Activated CD8-positive, alpha-beta memory T cell treated with anti-CD3 and anti-CD28 coated beads, Interleukin-2, amount 10 ng/mL, durations not matched to agents 7 days and 5 days (primary cell): ENCODE measurements around the gene SCCPDH. TPM values are rescaled to one million over a fixed set of nuclear protein-coding genes. Genes with fewer than 3 reads are reported as not detected.
"Not testable (repeated sequence)": the region's sequence is repeated elsewhere in the genome, so short reads cannot be mapped to it uniquely, and the experiment has no call there.

Experiments
- ATAC-seq: fragments of 150-1000 bp; cut with Tn5 transposase; one replicate; pipeline ENCODE4 v1.10.0; 2021; ENCODE audit warnings: moderate library complexity
- CTCF ChIA-PET: fragments of 350-600 bp; sonication (Branson Sonifier 250); formaldehyde crosslinking; loops from one replicate; lab custom pipeline; 2021; ENCODE audit warnings: antibody characterized with exemption; lab: Charles Lee
- DNase-seq: peaks from one replicate; pipeline ENCODE4 v3.0.0-alpha.2; 2020
- H3K27ac Mint-ChIP-seq: one replicate; pipeline ENCODE4 v1.8.0; 2021; ENCODE audit warnings: mild to moderate bottlenecking, mixed read lengths
- H3K27me3 Mint-ChIP-seq: one replicate; pipeline ENCODE4 v1.8.0; 2021; ENCODE audit warnings: mixed read lengths
- H3K36me3 Mint-ChIP-seq: one replicate; pipeline ENCODE4 v1.8.0; 2021; ENCODE audit warnings: mild to moderate bottlenecking, mixed read lengths
- H3K4me1 Mint-ChIP-seq: one replicate; pipeline ENCODE4 v1.8.0; 2021; ENCODE audit warnings: mixed read lengths
- H3K4me3 Mint-ChIP-seq: one replicate; pipeline ENCODE4 v1.8.0; 2021; ENCODE audit warnings: mild to moderate bottlenecking, moderate library complexity, mixed read lengths
- H3K9me3 Mint-ChIP-seq: one replicate; pipeline ENCODE4 v1.8.0; 2022; ENCODE audit warnings: low read depth, mixed read lengths
- total RNA-seq, 2 experiments: library from RNA; stranded (reverse); gene quantifications; one replicate each; pipeline ENCODE4 v1.2.3, GENCODE V29; 2021

Gene SCCPDH
- total RNA-seq, 2 experiments from 2014 or later: 15.2 to 24.8 TPM

DNA sequence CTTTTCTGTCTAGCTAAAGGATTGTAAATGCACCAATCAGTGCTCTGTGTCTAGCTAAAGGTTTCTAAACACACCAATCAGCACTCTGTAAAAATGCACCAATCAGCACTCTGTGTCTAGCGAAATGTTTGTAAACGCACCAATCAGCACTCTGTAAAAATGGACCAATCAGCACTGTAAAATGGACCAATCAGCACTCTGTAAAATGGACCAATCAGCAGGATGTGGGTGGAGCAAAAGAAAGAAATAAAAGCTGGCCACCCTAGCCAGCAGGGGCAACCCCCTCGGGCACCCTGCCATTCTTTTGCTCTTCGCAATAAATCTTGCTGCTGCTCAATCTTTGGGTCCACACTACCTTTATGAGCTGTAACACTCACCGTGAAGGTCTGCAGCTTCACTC is 11.8 kb upstream of the SCCPDH start:
- DNase-seq, H3K4me3 Mint-ChIP-seq, H3K9me3 Mint-ChIP-seq, CTCF ChIA-PET, H3K27ac Mint-ChIP-seq, ATAC-seq, H3K36me3 Mint-ChIP-seq: not testable (repeated sequence)
- H3K4me1 Mint-ChIP-seq: peaks cover 19% of the 10 kb centered on the region
- peaks cover 15% of the 10 kb centered on the region for H3K27me3 Mint-ChIP-seq

DNA sequence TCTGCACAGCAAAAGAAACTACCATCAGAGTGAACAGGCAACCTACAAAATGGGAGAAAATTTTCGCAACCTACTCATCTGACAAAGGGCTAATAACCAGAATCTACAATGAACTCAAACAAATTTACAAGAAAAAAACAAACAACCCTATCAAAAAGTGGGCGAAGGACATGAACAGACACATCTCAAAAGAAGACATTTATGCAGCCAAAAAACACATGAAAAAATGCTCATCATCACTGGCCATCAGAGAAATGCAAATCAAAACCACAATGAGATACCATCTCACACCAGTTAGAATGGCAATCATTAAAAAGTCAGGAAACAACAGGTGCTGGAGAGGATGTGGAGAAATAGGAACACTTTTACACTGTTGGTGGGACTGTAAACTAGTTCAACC is 4.8 kb upstream of the SCCPDH start:
- H3K4me3 Mint-ChIP-seq, H3K9me3 Mint-ChIP-seq, H3K36me3 Mint-ChIP-seq, H3K4me1 Mint-ChIP-seq, CTCF ChIA-PET, H3K27ac Mint-ChIP-seq, DNase-seq, ATAC-seq: not testable (repeated sequence)
- H3K27me3 Mint-ChIP-seq: peaks cover 12% of the 10 kb centered on the region

DNA sequence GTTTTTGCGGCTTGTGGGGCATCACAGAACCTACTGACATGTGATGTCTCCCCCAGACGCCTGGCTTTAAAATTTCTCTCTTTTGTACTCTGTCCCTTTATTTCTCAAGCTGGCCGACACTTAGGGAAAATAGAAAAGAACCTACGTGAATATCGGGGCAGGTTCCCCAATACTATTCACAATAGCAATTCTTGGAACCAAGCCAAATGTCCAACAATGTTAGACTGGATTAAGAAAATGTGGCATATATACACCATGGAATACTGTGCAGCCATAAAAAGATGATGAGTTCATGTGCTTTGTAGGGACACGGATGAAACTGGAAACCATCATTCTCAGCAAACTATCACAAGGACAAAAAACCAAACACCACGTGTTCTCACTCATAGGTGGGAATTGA is 3.4 kb upstream of the SCCPDH start:
- CTCF ChIA-PET, ATAC-seq, H3K27ac Mint-ChIP-seq, DNase-seq, H3K36me3 Mint-ChIP-seq, H3K4me3 Mint-ChIP-seq, H3K9me3 Mint-ChIP-seq, H3K27me3 Mint-ChIP-seq: not testable (repeated sequence)
- H3K4me1 Mint-ChIP-seq: peaks cover 12% of the 10 kb centered on the region

DNA sequence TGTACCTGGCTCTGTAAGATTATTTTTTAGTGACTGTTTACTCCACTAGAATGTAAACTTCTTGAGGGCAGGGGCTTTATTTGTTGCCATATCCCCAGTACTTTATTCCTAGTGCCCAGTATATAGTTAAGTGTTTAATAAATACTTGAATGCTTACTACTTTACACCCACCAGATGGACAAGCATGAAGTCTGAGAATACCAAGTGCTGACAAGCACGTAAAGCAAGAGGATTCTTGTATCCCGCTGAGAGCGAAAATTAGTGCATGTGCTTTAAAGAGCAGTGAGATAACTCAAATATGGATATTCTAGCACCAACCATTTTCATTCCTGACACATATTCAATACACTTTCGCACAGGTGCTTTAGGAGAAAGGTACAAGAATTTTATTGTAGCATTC is 1.5 kb upstream of the SCCPDH start:
- DNase-seq (no peak), ATAC-seq (no peak)
- H3K27ac Mint-ChIP-seq: no peak overlapping the region
- CTCF ChIA-PET: interaction anchor here (2.0 kb wide), 1 partner anchor 15 kb away, joined by 5 read pairs; no protein-coding TSS in a partner anchor
- H3K9me3 Mint-ChIP-seq: peaks cover 6% of the 10 kb centered on the region
- peaks cover 12% of the 10 kb centered on the region for H3K4me1 Mint-ChIP-seq
- H3K4me3 Mint-ChIP-seq: peak overlapping the region; percentile 39
- no peaks in the 10 kb centered on the region for H3K27me3 Mint-ChIP-seq
- H3K36me3 Mint-ChIP-seq: peaks cover 18% of the 10 kb centered on the region

DNA sequence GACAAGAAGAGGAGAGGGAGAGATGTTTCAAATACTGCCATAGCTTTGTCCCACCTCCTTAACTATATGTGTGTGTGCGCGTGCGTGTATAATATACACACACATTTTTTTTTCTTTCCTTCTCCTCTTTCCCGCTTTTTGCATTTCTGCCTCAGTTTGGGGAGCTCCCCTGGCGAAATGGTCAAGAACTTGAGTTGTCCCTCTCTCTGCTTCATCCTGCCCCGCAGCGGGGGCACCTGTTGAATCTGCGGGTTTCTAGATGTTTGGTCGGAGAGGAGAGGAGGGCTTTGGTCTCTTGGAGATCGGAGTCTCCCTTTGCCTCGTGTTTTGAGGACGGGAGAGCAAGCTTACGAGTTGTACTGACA is 504 bp downstream of the SCCPDH start:
- Mint-ChIP-seq H3K27ac (peak overlapping the region; percentile 76), H3K4me3 (peak overlapping the region; percentile 87), H3K27me3 (no peaks in the 10 kb centered on the region), H3K9me3 (peaks cover 14% of the 10 kb centered on the region), H3K4me1 (peaks cover 12% of the 10 kb centered on the region), H3K36me3 (peaks cover 37% of the 10 kb centered on the region)
- ATAC-seq: peak; percentile 4
- peak; percentile 42 for DNase-seq
- CTCF ChIA-PET: interaction anchor here (0.7 to 2.0 kb wide), 4 partner anchors 12 to 30 kb away, joined by 3 to 5 read pairs (median 3); no protein-coding TSS in a partner anchor

DNA sequence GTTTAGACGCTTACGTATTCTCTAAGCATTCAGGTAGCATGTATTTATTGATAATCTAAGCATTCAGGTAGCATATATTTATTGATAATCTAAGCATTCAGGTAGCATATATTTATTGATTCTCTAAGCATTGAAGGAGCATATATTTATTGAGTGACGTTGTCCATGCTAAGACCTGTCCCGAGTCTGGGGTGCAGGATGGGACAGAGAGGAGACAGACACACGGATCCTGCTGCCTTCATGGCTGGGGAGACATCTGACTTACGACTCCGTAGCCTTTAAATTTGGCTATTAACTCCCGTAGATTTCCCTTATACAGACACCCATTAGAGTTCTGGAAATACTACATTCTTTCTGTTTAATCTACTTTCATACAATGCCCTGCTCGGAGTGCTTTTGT is 982 bp downstream of the SCCPDH start:
- peaks cover 14% of the 10 kb centered on the region for H3K9me3 Mint-ChIP-seq
- no peak for ATAC-seq
- CTCF ChIA-PET: interaction anchor here (0.7 to 1.1 kb wide), 4 partner anchors 11 to 29 kb away, joined by 3 read pairs; no protein-coding TSS in a partner anchor
- H3K4me1 Mint-ChIP-seq: peaks cover 12% of the 10 kb centered on the region
- DNase-seq: no peak
- peak overlapping the region; percentile 76 for H3K27ac Mint-ChIP-seq
- no peaks in the 10 kb centered on the region for H3K27me3 Mint-ChIP-seq
- H3K4me3 Mint-ChIP-seq: peak overlapping the region; percentile 87
- peaks cover 42% of the 10 kb centered on the region for H3K36me3 Mint-ChIP-seq

DNA sequence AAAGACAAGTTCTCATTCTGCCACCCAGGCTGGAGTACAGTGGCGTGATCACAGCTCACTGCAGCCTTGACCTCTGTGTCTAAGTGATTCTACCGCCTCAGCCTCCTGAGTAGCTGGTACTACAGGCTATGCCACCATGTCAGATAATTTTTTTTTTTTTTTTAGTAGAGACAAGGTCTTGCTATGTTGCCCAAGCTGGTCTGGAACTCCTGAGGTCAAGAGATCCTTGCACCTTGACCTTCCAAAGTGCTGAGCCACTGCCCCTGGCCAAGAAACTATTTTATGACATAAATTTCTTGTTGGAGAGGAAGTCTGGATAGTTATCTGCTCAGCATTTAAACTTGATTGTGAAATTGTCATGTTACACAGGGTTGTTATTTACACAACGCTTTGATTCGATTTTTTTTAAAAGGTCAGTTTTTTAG is 2.1 kb downstream of the SCCPDH start:
- Mint-ChIP-seq H3K9me3 (peaks cover 11% of the 10 kb centered on the region), H3K27me3 (no peaks in the 10 kb centered on the region), H3K27ac (no peak overlapping the region), H3K4me1 (peaks cover 12% of the 10 kb centered on the region), H3K36me3 (peaks cover 47% of the 10 kb centered on the region), H3K4me3 (no peak overlapping the region)
- DNase-seq: no peak
- CTCF ChIA-PET: interaction anchor here (1.1 kb wide), 1 partner anchor 12 kb away, joined by 3 read pairs; no protein-coding TSS in a partner anchor
- no peak for ATAC-seq

DNA sequence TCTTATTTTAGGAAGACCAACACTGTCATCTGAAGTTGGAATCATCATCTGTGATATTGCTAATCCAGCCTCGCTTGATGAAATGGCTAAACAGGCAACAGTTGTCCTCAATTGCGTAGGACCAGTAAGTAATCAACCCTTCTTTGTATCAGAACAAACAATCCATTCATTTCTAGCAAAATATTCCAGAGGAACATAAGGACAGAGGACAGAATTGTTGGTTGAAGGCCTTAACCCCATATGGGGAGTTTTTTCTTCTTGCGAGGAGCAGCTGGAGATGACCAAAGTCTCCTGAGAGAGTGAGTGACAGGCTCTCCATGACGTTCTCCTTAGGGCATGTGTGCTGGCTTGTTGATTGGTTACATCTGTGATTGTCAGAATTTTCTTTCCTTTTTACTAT is 2.7 kb downstream of the SCCPDH start:
- peaks cover 8% of the 10 kb centered on the region for H3K9me3 Mint-ChIP-seq
- CTCF ChIA-PET: no interaction called here
- no peak for ATAC-seq

DNA sequence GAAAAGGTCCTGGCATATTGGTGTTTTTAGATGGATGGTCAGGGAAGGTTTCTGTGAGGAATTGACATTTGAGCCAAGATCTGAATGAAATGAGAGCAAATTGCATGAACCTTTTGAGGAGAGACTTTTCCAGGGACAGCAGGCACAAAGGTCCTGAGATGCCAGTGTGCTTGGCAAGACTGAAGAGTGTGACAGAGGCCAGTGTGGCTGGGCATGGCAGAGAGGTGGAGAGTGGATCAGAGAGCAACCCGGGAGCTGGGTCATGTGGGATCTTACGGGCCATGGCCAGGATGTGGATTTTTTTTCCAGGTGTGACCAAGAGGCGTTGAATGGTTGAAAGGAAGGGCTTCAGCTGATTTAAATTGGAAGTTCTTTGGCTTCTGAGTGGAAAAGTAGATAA is 3.4 kb downstream of the SCCPDH start:
- Mint-ChIP-seq H3K4me1 (peaks cover 12% of the 10 kb centered on the region), H3K27me3 (no peaks in the 10 kb centered on the region), H3K4me3 (no peak overlapping the region), H3K9me3 (peaks cover 8% of the 10 kb centered on the region), H3K27ac (no peak overlapping the region), H3K36me3 (peaks cover 57% of the 10 kb centered on the region)
- DNase-seq (no peak), ATAC-seq (no peak)
- CTCF ChIA-PET: interaction anchor here (1.1 kb wide), 1 partner anchor 9 kb away, joined by 3 read pairs; no protein-coding TSS in a partner anchor

More for the DNA sequence above, 2.7 kb downstream of the SCCPDH start:
- Mint-ChIP-seq H3K36me3 (peaks cover 53% of the 10 kb centered on the region), H3K4me3 (no peak overlapping the region), H3K4me1 (peaks cover 12% of the 10 kb centered on the region), H3K27ac (no peak overlapping the region), H3K27me3 (no peaks in the 10 kb centered on the region)
- no peak for DNase-seq

DNA sequence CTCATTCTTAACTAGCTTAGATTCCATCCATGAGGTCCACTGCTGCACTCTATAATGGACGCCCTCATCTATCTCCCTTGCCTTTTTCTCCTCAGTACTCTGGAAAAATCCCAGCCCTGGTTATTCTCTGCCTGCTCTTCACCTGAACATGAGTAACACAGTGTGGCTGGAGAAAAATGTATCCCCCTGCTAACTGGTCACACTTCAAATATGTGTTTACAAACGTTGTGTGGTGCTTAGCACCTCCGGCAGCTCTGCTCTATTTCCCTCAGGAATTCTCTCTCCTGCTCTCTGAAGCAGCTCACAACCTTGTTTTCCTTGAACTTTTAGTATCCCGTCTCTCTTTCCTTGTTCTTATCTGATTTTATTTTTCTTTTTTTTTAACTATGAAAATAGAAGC is 4.1 kb downstream of the SCCPDH start:
- H3K4me1 Mint-ChIP-seq: peaks cover 10% of the 10 kb centered on the region
- DNase-seq (no peak), ATAC-seq (no peak)
- H3K4me3 Mint-ChIP-seq: no peak overlapping the region
- CTCF ChIA-PET: interaction anchor here (1.1 kb wide), 1 partner anchor 8 kb away, joined by 3 read pairs; no protein-coding TSS in a partner anchor
- peaks cover 57% of the 10 kb centered on the region for H3K36me3 Mint-ChIP-seq
- no peaks in the 10 kb centered on the region for H3K27me3 Mint-ChIP-seq
- no peak overlapping the region for H3K27ac Mint-ChIP-seq
- peaks cover 8% of the 10 kb centered on the region for H3K9me3 Mint-ChIP-seq

DNA sequence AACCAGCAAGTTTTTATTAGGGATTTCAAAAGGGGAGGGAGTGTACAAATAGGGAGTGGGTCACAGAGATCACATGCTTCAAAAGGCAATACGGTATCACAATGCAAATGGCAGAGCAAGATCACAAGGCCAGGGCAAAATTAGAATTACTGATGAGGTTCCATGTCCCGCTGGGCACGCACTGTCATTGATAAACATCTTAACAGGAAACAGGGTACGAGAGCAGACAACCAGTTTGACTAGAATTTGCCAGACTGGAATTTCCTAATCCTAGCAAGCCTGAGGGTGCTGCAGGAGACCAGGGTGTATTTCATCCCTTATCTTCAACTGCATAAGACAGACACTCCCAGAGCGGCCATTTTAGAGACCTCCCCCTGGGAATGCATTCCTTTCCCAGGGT is 4.8 kb downstream of the SCCPDH start:
- not testable (repeated sequence) for H3K4me1 Mint-ChIP-seq
- CTCF ChIA-PET: interaction anchor here (1.1 kb wide), 1 partner anchor 8 kb away, joined by 3 read pairs; no protein-coding TSS in a partner anchor
- H3K36me3 Mint-ChIP-seq: peaks cover 65% of the 10 kb centered on the region

DNA sequence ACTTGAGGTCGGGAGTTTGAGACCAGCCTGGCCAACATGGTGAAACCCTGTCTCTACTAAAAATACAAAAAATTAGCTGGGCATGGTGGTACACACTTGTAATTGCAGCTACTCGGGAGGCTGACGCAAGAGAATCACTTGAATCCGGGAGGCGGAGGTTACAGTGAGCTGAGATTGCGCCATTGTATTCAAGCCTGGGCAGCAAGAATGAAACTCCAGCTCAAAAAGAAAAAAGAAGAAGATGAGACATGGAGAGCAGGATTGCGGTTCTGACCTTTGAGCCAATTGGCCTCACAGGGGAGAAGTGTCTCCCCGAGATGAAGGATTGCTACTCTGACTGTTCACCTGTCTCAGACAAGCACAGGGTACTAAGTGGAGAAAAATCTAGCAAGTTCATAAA is 6.6 kb downstream of the SCCPDH start:
- peaks cover 79% of the 10 kb centered on the region for H3K36me3 Mint-ChIP-seq
- peaks cover 8% of the 10 kb centered on the region for H3K9me3 Mint-ChIP-seq
- no peaks in the 10 kb centered on the region for H3K4me1 Mint-ChIP-seq
- ATAC-seq (no peak), DNase-seq (no peak)
- CTCF ChIA-PET: interaction anchor here (1.0 kb wide), 1 partner anchor 7 kb away, joined by 3 read pairs; no protein-coding TSS in a partner anchor
- H3K27ac Mint-ChIP-seq: no peak overlapping the region
- no peak overlapping the region for H3K4me3 Mint-ChIP-seq
- no peaks in the 10 kb centered on the region for H3K27me3 Mint-ChIP-seq

More for the DNA sequence above, 4.8 kb downstream of the SCCPDH start:
- H3K27ac Mint-ChIP-seq, H3K9me3 Mint-ChIP-seq, ATAC-seq, H3K4me3 Mint-ChIP-seq, H3K27me3 Mint-ChIP-seq, DNase-seq: not testable (repeated sequence)

DNA sequence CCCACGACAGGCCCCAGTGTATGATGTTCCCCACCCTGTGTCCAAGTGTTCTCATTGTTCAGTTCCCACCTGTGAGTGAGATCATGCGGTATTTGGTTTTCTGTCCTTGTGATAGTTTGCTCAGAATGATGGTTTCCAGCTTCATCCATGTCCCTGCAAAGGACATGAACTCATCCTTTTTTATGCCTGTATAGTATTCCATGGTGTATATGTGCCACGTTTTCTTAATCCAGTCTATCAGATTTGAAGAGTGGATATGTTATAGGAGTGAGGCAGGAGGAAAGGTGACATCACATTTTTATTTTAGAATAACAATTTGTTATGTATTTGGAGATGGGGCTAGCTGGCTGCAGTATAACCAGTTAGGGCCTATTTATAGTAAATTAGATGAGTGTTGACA is 7.7 kb downstream of the SCCPDH start:
- CTCF ChIA-PET: interaction anchor here (1.0 kb wide), 1 partner anchor 9 kb away, joined by 3 read pairs; no protein-coding TSS in a partner anchor

DNA sequence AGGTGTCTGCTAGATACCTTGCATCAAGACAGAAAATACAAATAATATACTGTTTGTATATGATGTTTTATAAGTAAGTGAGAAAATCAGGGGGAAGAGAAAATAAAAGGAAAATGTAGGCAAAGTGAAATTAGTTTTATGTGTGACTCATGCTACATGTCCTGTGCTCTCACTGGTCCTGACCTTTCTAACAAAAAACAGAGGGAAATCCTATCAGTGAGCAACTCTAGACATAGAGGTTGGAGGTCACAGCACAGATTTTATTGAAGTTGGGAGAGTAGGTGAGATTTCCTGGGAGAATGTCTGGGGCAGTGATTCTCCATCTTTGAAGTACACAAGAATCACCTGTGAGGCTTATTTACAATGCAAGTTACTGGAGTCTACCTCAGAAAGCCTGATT is 9.5 kb downstream of the SCCPDH start:
- Mint-ChIP-seq H3K4me3 (no peak overlapping the region), H3K4me1 (peaks cover 4% of the 10 kb centered on the region), H3K36me3 (peaks cover 82% of the 10 kb centered on the region), H3K27ac (no peak overlapping the region), H3K27me3 (no peaks in the 10 kb centered on the region), H3K9me3 (peaks cover 3% of the 10 kb centered on the region)
- DNase-seq (no peak), ATAC-seq (no peak)
- CTCF ChIA-PET: no interaction called here

More for the DNA sequence above, 7.7 kb downstream of the SCCPDH start:
- not testable (repeated sequence) for H3K27ac Mint-ChIP-seq, ATAC-seq, H3K4me1 Mint-ChIP-seq, H3K9me3 Mint-ChIP-seq, DNase-seq, H3K27me3 Mint-ChIP-seq, H3K4me3 Mint-ChIP-seq
- H3K36me3 Mint-ChIP-seq: peaks cover 83% of the 10 kb centered on the region
